Inferior parietal cortex (tissue), 1 donor: Measurements from ENCODE around the gene TNFAIP1.
A peak's percentile ranks its signal among the peaks of the same experiment; 100 is the strongest.

Experiments
- DNase-seq: peaks from one replicate; pipeline ENCODE4 v3.0.0-alpha.2; 2016; ENCODE audit errors: extremely low spot score

The TNFAIP1 gene

GRCh38 chr17:28371245-28372202 is 36.0 kb downstream of the TNFAIP1 start, which contains the start of gene SARM1:
SARM1 (plus strand) TSS chr17:28371694; CDS start chr17:28372033, 339 bp downstream.
- peak; percentile 70 for DNase-seq

DNA sequence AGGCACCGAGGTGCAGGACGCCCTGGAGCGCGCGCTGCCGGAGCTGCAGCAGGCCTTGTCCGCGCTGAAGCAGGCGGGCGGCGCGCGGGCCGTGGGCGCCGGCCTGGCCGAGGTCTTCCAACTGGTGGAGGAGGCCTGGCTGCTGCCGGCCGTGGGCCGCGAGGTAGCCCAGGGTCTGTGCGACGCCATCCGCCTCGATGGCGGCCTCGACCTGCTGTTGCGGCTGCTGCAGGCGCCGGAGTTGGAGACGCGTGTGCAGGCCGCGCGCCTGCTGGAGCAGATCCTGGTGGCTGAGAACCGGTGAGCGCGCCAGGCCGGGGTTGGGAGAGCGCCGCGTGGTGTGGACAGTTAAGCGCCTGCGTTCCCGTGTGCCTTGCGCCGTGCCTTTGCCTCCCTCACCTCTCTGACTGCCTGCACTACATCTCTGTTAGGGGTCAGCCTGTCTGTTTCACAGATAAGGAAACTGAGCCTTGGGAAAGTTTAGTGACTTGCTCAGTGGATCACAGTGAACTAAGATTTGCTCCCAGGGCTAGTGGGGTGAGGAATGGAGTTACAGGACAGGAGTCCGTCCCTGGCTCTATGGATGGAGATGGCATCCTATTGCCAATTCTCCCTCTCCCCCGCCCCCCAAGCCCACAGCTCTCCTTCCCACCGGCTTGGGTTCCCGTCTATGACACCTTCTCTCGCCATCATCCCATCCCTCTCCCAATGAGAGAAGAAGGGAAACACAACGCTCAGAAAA is 36.8 kb downstream of the TNFAIP1 start:
- no peak for DNase-seq

- no peak for DNase-seq
Measured at GRCh38 chr17:28372945-28373274, 37.3 kb downstream of the TNFAIP1 start.

- no peak for DNase-seq
Measured at GRCh38 chr17:28379814-28380801, 44.5 kb downstream of the TNFAIP1 start.

- no peak for DNase-seq
Measured at GRCh38 chr17:28381141-28381825, 45.7 kb downstream of the TNFAIP1 start.

DNA sequence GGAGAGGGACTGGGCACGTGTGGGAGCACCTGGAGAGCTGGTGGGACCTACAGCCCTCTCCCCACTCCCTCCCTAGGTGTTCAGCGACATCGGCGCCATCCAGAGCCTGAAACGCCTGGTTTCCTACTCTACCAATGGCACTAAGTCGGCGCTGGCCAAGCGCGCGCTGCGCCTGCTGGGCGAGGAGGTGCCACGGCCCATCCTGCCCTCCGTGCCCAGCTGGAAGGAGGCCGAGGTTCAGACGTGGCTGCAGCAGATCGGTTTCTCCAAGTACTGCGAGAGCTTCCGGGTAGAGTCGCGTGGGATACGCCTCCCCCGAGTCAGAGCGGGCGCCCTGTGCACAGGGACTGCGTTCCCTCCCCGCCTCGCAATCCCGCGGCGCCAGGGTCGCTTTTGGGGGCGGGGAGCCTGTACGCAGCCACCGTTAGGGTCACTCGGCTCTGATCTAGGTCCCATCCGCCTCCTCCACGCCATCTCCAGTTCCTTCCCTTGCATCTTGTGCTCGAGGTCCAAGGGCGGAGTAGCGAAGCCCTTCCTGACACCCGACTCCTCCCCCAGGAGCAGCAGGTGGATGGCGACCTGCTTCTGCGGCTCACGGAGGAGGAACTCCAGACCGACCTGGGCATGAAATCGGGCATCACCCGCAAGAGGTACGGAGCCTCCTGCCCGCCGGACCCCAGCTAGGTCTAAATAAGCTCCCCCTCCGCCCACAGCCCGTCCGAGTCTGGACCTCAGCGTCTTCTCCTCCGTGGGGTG is 48.9 kb downstream of the TNFAIP1 start:
- DNase-seq: no peak

GRCh38 chr17:28385037-28385400 is 49.5 kb downstream of the TNFAIP1 start:
- no peak for DNase-seq

DNA sequence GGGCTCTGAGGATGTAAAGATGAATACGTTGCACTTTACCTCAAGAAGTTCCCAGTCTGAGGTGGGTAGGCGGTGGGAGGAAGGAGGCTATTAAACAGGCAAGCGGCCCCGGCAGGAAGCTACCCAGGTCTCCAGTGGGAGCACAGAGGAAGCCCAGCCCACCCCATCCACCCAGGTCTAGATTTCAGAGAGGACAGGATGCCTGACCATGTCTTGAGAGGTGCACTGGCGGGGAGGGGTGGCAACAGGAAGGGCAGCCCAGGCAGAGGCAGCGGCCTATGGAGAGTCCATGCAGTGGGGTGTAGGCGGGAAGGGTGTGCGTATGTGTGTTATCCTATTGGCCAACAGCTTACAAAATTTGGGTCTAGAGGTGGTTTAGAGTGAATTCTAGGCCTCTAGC is 49.8 kb downstream of the TNFAIP1 start:
- DNase-seq: no peak

DNA sequence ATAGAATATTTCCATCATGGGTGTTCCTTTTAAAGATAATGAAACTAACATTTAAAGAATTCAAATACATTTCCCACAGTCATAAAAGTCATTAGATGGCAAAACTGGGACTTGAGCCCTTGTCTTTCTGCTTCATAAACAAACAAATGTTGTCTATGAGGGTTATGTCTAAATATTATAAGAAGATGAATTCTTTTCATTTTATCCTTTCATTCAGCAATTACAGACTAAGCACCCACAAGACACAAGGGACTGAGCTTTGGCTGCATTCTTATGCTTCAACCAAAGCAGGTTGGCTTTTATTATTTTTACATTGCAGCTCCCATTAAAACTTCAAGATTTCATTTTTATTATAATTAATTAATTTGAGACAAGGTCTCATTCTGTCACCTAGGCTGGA is 50.8 kb downstream of the TNFAIP1 start:
- DNase-seq: no peak

- no peak for DNase-seq
Measured at GRCh38 chr17:28388106-28388505, 52.5 kb downstream of the TNFAIP1 start.

GRCh38 chr17:28390141-28390540 is 54.6 kb downstream of the TNFAIP1 start:
- no peak for DNase-seq

DNA sequence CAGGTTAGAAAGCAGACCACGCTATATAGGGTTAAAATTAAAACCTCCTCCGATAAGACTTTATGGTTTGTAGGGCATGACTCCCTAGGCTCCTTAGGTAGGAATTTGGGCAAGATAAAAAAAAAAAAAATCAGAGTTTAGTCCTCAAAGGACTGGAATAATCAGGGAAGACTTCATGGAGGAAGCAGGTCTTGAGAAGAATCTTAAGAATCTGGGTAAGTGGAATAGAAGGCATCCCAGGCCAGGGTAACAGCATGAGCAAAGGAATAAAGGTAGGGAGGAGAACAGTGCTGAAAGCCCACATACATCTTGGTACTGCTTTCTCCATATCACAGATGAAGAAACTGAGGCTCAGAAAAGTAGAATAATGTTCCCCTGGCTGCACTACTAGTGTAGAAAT is 55.0 kb downstream of the TNFAIP1 start:
- no peak for DNase-seq

- DNase-seq: no peak
Measured at GRCh38 chr17:28390984-28391383, 55.4 kb downstream of the TNFAIP1 start.

DNA sequence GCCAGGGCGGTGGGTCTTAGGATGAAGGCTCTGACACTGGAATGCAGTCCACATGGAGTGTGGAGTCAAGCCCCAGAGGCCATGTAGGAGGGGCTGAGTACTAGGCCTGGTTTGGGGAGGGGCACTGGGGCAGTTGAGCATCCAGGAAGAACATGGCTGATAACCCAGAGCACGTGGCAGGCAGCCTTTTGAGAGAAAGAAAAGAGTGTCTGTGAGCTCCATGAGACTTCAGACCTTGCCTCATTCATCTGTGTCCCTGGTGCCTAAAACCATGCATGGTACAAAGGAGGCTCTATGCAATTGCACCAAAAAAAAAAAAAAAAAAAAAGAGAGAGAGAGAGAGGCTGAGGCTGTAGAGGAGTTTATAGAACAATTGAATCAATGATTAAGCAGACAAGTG is 55.8 kb downstream of the TNFAIP1 start:
- no peak for DNase-seq

- no peak for DNase-seq
Measured at GRCh38 chr17:28392491-28392890, 56.9 kb downstream of the TNFAIP1 start.

GRCh38 chr17:28394337-28395116 is 59.0 kb downstream of the TNFAIP1 start:
- DNase-seq: no peak

- no peak for DNase-seq
Measured at GRCh38 chr17:28395426-28395825, 59.9 kb downstream of the TNFAIP1 start.

GRCh38 chr17:28395968-28396367 is 60.4 kb downstream of the TNFAIP1 start:
- DNase-seq: no peak
